ENCODE measurements around the gene NECTIN2. TPM values are rescaled to one million over a fixed set of nuclear protein-coding genes. Genes with fewer than 3 reads are reported as not detected.

NECTIN2 gene
- total RNA-seq, 1 donor from 2014 or later, result 302 TPM

DNA sequence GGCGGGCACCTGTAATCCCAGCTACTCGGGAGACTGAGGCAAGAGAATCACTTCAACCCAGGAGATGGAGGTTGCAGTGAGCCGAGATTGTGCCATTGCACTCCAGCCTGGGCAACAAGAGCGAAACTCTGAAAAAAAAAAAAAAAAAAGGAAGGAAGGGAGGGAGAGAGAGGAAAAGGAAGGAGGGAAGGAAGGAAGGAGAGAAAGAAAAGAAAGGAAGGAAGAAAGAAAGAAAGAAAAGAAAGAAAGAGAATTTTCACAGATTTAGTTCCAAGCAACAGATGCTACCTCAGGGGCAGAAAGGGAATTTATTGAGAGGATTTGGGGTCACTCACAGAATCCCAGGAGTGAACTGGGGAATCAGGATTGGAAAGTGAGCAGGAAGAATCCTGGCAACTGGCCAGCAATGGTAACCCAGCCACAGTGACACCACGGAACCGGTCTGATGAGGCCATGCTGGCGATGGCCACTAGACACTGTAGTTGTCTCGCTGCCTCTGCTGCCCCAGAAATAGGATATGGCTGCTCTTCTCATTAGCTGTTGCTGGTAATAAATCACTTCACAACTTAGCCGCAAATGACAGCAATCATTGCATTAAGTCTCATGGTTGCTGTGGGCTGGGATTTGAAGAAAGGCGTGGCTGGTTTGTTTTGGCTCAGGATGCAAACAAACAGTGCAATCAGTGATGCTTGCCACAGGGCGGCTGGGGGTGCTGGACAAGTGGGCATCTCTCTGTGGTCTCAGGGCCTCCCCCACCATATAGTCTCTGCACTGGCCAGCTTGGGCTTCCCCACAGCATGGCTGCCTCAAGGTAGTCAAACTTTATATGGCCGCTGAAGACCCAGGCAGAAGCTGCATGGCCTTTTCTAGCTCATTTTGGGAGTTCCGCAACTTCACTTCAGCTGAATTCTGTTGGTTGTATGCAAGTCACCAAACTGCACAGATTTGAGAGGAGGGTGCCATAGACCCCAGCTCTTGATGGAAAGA lies 42.4 kb upstream of the NECTIN2 start:
- Mint-ChIP-seq H3K27ac (ENCODE audit: unreplicated experiment) (no peak overlapping the region), H3K27me3 (ENCODE audit: low read depth, unreplicated experiment) (peaks cover 15% of the 10 kb centered on the region), H3K9me3 (ENCODE audit: unreplicated experiment) (no peaks in the 10 kb centered on the region), H3K4me3 (ENCODE audit: unreplicated experiment) (no peak overlapping the region), H3K4me1 (ENCODE audit: low read depth, unreplicated experiment) (peaks cover 3% of the 10 kb centered on the region), H3K36me3 (ENCODE audit: low read depth, unreplicated experiment) (no peaks in the 10 kb centered on the region)
- Histone ChIP-seq H3K9ac (ENCODE audit: low read length) (no peak overlapping the region), H3K9me3 (ENCODE audit: insufficient read depth, low read depth, low read length) (peaks cover 5% of the 10 kb centered on the region), H2AFZ (ENCODE audit: low read depth, low read length) (no peak overlapping the region), H3K4me3 (ENCODE audit: insufficient read depth, low read depth, low read length) (no peak overlapping the region), H4K20me1 (ENCODE audit: insufficient read depth, low read length) (no peaks in the 10 kb centered on the region), H3K27me3 (ENCODE audit: insufficient read depth, low read length) (no peaks in the 10 kb centered on the region), H3K27ac (ENCODE audit: low read depth, low read length) (no peak overlapping the region), H3K4me2 (ENCODE audit: low read length) (no peak overlapping the region), H3K36me3 (ENCODE audit: insufficient read depth, low read length) (no peaks in the 10 kb centered on the region), H3K79me2 (ENCODE audit: insufficient read depth, low read length) (no peaks in the 10 kb centered on the region), H3K4me1 (ENCODE audit: insufficient read depth, low read length) (peaks cover 9% of the 10 kb centered on the region)
- TF ChIP-seq CTCF (IDR thresholded peaks at IDR 0.05; ENCODE audit: insufficient read depth, low read depth, low read length) (no peak), EZH2 (IDR thresholded peaks at IDR 0.05; ENCODE audit: insufficient read depth, low read length) (no peak)
- DNase-seq (ENCODE audit: low read depth) (no peak), FAIRE-seq (no peak)

GRCh38 chr19:44806291-44806690 lies 39.8 kb upstream of the NECTIN2 start:
- no peak overlapping the region for H2AFZ ChIP-seq (ENCODE audit: low read depth, low read length)
- Mint-ChIP-seq H3K27ac (ENCODE audit: unreplicated experiment) (no peak overlapping the region), H3K4me1 (ENCODE audit: low read depth, unreplicated experiment) (peaks cover 3% of the 10 kb centered on the region), H3K36me3 (ENCODE audit: low read depth, unreplicated experiment) (no peaks in the 10 kb centered on the region), H3K27me3 (ENCODE audit: low read depth, unreplicated experiment) (peaks cover 22% of the 10 kb centered on the region), H3K9me3 (ENCODE audit: unreplicated experiment) (no peaks in the 10 kb centered on the region), H3K4me3 (ENCODE audit: unreplicated experiment) (no peak overlapping the region)
- no peak overlapping the region for H3K4me3 ChIP-seq (ENCODE audit: insufficient read depth, low read depth, low read length)
- no peaks in the 10 kb centered on the region for H4K20me1 ChIP-seq (ENCODE audit: insufficient read depth, low read length)
- DNase-seq (ENCODE audit: low read depth), result no peak
- H3K27me3 ChIP-seq (ENCODE audit: insufficient read depth, low read length), result no peaks in the 10 kb centered on the region
- no peak overlapping the region for H3K9ac ChIP-seq (ENCODE audit: low read length)
- H3K79me2 ChIP-seq (ENCODE audit: insufficient read depth, low read length), result no peaks in the 10 kb centered on the region
- H3K36me3 ChIP-seq (ENCODE audit: insufficient read depth, low read length), result no peaks in the 10 kb centered on the region
- no peak for FAIRE-seq
- TF ChIP-seq CTCF (IDR thresholded peaks at IDR 0.05; ENCODE audit: insufficient read depth, low read depth, low read length) (no peak), EZH2 (IDR thresholded peaks at IDR 0.05; ENCODE audit: insufficient read depth, low read length) (no peak)
- peaks cover 5% of the 10 kb centered on the region for H3K9me3 ChIP-seq (ENCODE audit: insufficient read depth, low read depth, low read length)
- H3K4me1 ChIP-seq (ENCODE audit: insufficient read depth, low read length), result peaks cover 14% of the 10 kb centered on the region
- no peak overlapping the region for H3K27ac ChIP-seq (ENCODE audit: low read depth, low read length)
- no peak overlapping the region for H3K4me2 ChIP-seq (ENCODE audit: low read length)

DNA sequence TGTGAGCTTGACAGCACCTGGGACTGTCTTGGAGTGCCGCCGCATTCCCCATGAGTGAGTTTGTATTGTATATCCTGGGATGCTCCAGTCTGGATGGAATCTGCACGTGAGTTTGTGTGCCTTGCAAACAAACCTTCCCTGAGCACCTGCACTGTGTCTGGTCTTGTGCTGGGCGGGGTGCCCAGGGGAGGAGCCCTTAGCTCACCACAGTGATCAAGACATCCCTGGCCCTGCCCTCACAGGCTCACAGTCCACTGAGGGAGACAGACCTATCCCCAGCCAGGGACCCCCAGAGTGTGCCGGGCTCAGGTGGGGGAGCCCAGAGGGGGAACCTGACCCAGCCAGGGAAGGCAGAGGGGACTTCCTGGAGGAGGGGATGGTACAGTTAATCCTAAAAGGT lies 38.9 kb upstream of the NECTIN2 start:
- Histone ChIP-seq H3K9ac (ENCODE audit: low read length) (no peak overlapping the region), H3K79me2 (ENCODE audit: insufficient read depth, low read length) (no peaks in the 10 kb centered on the region), H3K27ac (ENCODE audit: low read depth, low read length) (no peak overlapping the region), H3K4me2 (ENCODE audit: low read length) (no peak overlapping the region), H3K4me3 (ENCODE audit: insufficient read depth, low read depth, low read length) (no peak overlapping the region), H4K20me1 (ENCODE audit: insufficient read depth, low read length) (no peaks in the 10 kb centered on the region), H3K4me1 (ENCODE audit: insufficient read depth, low read length) (peaks cover 14% of the 10 kb centered on the region), H3K27me3 (ENCODE audit: insufficient read depth, low read length) (no peaks in the 10 kb centered on the region), H2AFZ (ENCODE audit: low read depth, low read length) (no peak overlapping the region), H3K36me3 (ENCODE audit: insufficient read depth, low read length) (no peaks in the 10 kb centered on the region), H3K9me3 (ENCODE audit: insufficient read depth, low read depth, low read length) (peaks cover 5% of the 10 kb centered on the region)
- peaks cover 3% of the 10 kb centered on the region for H3K36me3 Mint-ChIP-seq (ENCODE audit: low read depth, unreplicated experiment)
- H3K27ac Mint-ChIP-seq (ENCODE audit: unreplicated experiment), result no peak overlapping the region
- no peaks in the 10 kb centered on the region for H3K9me3 Mint-ChIP-seq (ENCODE audit: unreplicated experiment)
- no peak for TF ChIP-seq CTCF (IDR thresholded peaks at IDR 0.05; ENCODE audit: insufficient read depth, low read depth, low read length)
- no peak for TF ChIP-seq EZH2 (IDR thresholded peaks at IDR 0.05; ENCODE audit: insufficient read depth, low read length)
- peaks cover 29% of the 10 kb centered on the region for H3K27me3 Mint-ChIP-seq (ENCODE audit: low read depth, unreplicated experiment)
- H3K4me3 Mint-ChIP-seq (ENCODE audit: unreplicated experiment), result no peak overlapping the region
- FAIRE-seq, result no peak
- no peak for DNase-seq (ENCODE audit: low read depth)
- H3K4me1 Mint-ChIP-seq (ENCODE audit: low read depth, unreplicated experiment), result peaks cover 3% of the 10 kb centered on the region

All from astrocyte (in vitro differentiated cells and primary cell).